Fibroblast of villous mesenchyme (primary cell): ENCODE data around the gene UBE2D1. TPM values are rescaled to one million over a fixed set of nuclear protein-coding genes. Genes with fewer than 3 reads are reported as not detected.
A peak's percentile ranks its signal among the peaks of the same experiment; 100 is the strongest.

Experiments used
- DNase-seq: peaks from one replicate; pipeline ENCODE4 v3.0.0-alpha.2; 2010; ENCODE audit warnings: low read depth
- H3K4me3 ChIP-seq: 2 replicates; pipeline ENCODE4 v1.5.1; 2011; ENCODE audit warnings: low read depth, mild to moderate bottlenecking, low read length
- total RNA-seq: library from RNA; depleted of rRNA; stranded (reverse); fragments of >200 nt; gene quantifications from 2 replicates; pipeline ENCODE4 v1.2.3, GENCODE V29; 2012
- TF ChIP-seq, protein P1 (sequence below): IDR thresholded peaks from 2 replicates; pipeline ENCODE4 v1.5.1; 2012; ENCODE audit warnings: low read depth, mild to moderate bottlenecking, low read length; ENCODE audit not compliant: insufficient read depth

The UBE2D1 gene
- total RNA-seq, 1 donor = 27.6 TPM

DNA sequence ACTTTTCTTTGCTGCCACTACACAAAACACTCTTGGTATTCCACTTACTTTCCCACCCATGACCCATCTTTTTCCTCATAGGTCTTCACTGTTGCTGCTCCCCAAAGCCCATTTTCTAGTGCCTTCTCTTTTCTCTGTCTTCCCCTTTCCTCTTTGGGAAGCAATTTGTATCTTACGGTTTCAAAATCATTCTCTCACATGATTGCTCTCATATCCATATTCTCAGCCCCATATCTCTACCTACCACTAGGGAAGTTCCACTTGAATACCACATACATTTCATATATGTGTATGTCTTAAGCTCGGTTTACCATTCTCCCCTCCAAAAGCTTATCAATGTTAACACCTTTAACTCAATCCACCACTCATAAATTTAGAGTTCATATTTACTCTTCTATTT lies 3.2 kb upstream of the UBE2D1 start:
- H3K4me3 ChIP-seq = no peak overlapping the region
- TF ChIP-seq, protein P1, sequence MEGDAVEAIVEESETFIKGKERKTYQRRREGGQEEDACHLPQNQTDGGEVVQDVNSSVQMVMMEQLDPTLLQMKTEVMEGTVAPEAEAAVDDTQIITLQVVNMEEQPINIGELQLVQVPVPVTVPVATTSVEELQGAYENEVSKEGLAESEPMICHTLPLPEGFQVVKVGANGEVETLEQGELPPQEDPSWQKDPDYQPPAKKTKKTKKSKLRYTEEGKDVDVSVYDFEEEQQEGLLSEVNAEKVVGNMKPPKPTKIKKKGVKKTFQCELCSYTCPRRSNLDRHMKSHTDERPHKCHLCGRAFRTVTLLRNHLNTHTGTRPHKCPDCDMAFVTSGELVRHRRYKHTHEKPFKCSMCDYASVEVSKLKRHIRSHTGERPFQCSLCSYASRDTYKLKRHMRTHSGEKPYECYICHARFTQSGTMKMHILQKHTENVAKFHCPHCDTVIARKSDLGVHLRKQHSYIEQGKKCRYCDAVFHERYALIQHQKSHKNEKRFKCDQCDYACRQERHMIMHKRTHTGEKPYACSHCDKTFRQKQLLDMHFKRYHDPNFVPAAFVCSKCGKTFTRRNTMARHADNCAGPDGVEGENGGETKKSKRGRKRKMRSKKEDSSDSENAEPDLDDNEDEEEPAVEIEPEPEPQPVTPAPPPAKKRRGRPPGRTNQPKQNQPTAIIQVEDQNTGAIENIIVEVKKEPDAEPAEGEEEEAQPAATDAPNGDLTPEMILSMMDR = no peak
- DNase-seq = no peak

DNA sequence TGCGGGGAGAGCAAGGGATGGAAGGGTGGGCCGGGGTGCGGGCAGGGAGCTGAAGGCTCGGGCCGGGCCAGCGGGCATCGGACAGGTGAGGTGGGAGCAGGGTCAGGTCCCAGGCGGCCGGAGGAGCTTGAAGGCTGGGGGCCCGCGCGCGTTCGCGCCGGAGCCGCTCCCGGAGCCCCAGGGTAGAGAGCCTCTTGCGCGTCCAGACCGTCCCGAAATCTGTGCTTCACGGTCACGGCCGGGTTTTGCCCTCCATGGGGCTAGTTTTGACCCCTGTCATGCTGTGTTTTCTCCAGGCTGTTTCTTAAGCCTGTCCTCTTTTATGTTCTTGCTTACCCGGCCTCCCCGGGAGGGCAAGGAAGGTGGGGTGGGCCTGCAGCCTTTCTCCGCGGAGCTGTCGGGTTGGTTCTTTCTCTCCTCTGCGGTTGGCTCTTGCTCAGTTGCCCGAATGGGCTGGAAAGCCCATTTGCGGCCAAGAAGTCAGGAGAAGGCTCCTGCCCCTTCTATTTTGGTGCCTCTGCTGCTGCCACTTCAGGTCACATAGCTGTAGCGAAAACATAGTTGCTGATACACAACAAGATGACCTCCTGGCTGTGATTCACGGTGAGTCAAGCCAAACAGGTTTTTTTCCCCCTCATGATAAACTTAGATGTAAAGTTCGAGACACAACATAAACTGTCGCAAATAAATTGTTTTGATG lies 650 bp downstream of the UBE2D1 start:
- peak overlapping the region; percentile 83 for H3K4me3 ChIP-seq
- TF ChIP-seq, protein P1 = no peak
- peak; percentile 32 for DNase-seq

DNA sequence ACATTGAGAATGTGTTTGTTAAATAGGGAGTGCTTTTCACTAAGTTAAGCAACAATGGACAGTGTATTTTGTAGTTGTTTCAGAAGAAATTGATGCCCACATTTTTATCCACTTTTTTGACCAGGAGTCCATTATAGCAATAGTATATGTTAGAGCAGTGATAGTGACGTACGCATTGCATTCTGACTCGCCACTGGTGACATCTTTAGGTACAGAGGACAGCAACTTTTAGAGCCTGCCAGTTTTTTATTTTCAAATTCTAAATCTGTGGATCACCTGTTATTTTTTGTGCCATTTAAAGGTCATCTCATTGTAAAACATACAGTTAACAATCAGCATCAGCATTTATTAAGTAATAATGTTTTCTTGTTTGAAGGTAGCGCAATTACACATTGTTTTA lies 1.4 kb downstream of the UBE2D1 start:
- TF ChIP-seq, protein P1 = no peak
- DNase-seq = no peak
- peak overlapping the region; percentile 83 for H3K4me3 ChIP-seq

DNA sequence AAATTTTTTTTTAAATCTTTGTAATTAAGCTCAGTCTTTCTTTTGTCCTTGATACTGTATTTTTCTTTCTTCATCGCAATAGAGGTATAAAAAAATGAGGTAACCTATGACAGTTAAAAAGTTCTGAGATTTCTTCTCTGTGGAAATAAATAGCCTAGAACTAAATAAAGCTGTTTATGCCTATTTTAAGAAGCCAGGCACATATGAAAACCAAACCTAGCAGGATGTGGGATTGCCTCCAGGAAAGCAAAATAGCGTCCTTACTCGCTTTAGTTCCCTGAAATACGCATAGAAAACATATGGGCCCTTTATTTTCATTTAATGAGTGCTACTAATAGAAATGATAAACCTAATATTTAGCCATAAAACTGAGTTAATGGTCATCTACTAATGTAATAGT lies 6.6 kb downstream of the UBE2D1 start:
- TF ChIP-seq, protein P1 = no peak
- no peak overlapping the region for H3K4me3 ChIP-seq
- DNase-seq = no peak

DNA sequence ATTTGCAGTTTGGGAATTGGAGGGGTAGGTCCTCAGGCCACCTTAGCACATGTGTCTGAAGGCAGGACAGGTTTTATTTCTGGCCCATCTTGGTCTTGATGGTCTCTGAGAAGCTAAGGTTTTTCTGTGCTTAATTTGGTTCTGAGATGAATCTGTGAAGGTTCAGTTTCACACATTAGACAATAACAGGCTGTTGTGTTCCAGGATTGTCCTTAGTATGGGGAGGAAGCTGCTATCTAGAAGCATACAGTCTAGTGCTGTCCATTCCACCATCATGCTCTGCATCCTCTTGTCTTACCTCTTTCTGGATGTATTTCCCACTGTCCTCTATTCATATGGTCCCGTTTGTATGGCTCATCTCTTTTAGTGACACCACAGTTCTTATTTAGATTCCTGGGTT lies 7.1 kb downstream of the UBE2D1 start:
- TF ChIP-seq, protein P1 = no peak
- no peak overlapping the region for H3K4me3 ChIP-seq

DNA sequence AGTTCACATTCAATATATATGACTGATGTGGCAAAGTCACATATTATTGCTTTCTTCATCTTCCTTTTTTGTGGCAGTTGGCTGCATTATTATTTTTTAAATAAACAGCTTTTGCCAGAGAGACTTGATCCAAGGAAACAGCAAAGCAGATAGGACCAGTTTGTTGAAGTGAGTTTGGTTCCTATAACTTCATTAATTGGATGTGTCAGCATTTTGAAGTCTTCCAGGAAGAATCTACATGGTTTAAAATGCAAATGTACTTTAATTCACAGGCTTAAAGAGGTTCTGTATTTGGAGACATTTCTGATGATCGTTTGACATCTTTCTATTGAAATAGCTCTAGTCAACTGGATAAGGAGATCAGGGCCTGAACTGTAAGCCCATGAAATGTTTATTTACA lies 13.2 kb downstream of the UBE2D1 start:
- DNase-seq = no peak
- H3K4me3 ChIP-seq = no peak overlapping the region
- TF ChIP-seq, protein P1 = no peak

More for the DNA sequence above, 7.1 kb downstream of the UBE2D1 start:
- no peak for DNase-seq

DNA sequence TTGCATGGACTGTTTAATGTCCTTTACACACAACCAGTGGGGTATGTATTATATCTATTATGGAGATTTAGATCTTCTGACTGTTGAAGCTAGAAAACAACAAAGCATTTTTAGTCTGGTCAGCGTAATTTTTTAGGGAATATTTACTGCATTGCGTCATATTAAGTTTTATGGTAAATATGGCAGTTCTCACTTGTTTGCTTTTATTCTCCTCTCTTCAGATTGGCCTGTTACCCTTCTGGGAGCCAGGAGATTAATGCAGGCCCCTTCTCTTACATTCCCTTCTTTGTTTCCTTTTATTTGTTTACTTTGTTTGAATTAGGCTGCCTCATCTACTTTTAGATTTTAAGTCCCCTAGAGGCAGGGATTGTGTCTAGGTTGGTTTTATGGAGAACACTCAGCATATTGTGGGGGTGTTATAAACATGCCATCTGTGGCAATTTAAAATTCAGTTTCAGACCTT lies 13.8 kb downstream of the UBE2D1 start:
- DNase-seq = peak; percentile 52
- no peak overlapping the region for H3K4me3 ChIP-seq
- TF ChIP-seq, protein P1 = no peak
